B cell (primary cell): ENCODE measurements around the gene NOS1AP.

Experiments
- CTCF ChIP-seq: fragments of 200-600 bp; IDR thresholded peaks from one replicate; pipeline ENCODE4 v1.8.0; 2022; ENCODE audit warnings: antibody characterized with exemption, mild to moderate bottlenecking
- EZH2 ChIP-seq: IDR thresholded peaks from 2 replicates; pipeline ENCODE4 v1.6.1; 2012; ENCODE audit warnings: borderline replicate concordance, low read depth, mild to moderate bottlenecking, moderate library complexity, low read length; ENCODE audit not compliant: insufficient read depth, poor library complexity, severe bottlenecking

GRCh38 chr1:162300057-162300917 is 230.8 kb downstream of the NOS1AP start:
- no peak for TF ChIP-seq CTCF
- TF ChIP-seq EZH2, result no peak
